Measurements from ENCODE around the gene ATXN2L.

The ATXN2L gene

DNA sequence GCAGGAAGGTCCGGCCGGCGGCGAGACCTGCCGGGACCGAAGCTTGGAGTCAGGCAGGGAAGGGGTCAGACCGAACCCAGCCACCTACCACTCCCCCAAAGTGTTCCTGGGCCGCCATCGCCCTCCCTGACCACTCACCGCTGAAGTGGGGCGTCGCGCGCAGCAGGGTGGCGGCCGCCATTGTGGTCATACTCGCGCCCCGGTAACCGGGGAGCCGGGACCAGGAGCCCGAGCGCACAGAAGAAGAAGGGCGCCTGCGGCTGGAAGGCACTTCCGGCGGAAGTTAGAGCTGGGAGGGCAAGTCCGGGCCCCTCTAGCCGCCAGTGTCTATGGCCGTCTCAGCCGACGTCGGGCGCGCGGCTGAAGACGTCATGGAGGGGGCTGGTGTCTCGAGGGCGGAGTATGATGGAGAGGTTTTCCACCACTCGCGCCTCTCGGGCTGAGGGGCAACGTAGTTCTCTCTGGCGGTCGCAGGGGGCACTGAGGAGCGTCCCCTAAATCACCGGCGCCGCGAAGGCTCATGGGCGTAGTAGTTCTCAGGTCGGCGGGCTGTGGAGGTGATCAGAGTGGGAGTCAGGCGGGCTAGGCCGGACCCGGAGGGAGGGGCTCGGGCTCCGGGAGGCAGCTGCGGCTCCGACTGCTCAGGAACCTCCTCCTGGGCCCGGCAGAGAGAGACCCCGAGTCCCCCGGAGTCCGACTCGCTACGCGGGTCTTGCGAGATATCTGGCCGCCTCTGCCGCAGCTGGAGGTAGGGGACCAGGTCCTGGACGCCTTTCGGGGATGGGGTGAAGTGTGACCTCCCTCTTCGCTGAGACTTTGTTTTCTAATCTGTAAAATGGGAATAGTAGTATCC is 23.5 kb downstream of the ATXN2L start, which contains the start of gene TUFM:
TSS of gene TUFM (minus strand) at position 269 of the 853 bp plus-strand sequence. CDS start at position 190, 79 bp downstream.
- peak; percentile 99 for DNase-seq (ENCODE audit: low read depth)
- TF ChIP-seq, protein P1, sequence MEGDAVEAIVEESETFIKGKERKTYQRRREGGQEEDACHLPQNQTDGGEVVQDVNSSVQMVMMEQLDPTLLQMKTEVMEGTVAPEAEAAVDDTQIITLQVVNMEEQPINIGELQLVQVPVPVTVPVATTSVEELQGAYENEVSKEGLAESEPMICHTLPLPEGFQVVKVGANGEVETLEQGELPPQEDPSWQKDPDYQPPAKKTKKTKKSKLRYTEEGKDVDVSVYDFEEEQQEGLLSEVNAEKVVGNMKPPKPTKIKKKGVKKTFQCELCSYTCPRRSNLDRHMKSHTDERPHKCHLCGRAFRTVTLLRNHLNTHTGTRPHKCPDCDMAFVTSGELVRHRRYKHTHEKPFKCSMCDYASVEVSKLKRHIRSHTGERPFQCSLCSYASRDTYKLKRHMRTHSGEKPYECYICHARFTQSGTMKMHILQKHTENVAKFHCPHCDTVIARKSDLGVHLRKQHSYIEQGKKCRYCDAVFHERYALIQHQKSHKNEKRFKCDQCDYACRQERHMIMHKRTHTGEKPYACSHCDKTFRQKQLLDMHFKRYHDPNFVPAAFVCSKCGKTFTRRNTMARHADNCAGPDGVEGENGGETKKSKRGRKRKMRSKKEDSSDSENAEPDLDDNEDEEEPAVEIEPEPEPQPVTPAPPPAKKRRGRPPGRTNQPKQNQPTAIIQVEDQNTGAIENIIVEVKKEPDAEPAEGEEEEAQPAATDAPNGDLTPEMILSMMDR (conservative IDR thresholded peaks at IDR 0.05; ENCODE audit: low read depth, low read length) = peak; percentile 67
- H3K4me3 ChIP-seq (ENCODE audit: low read depth, low read length) = peak within 1 kb of the TSS; percentile 94

DNA sequence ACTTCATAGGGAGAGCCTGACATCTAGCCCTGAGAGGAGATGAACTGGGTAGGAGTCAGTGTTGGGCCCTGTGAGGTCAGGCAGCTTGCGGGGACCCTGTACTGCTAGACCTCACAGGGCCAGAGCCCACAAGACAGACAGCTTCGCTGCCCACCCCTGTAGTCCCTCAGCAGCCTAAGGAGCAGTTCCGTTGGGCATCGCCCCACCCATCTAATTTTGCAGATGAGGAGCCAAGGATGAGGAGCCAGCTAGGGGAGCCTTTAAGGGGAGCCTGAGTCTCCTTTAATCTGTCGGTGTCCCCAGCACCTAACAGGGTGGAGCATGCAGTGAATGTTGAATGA is 24.1 kb downstream of the ATXN2L start:
- DNase-seq (ENCODE audit: low read depth) = no peak

DNA sequence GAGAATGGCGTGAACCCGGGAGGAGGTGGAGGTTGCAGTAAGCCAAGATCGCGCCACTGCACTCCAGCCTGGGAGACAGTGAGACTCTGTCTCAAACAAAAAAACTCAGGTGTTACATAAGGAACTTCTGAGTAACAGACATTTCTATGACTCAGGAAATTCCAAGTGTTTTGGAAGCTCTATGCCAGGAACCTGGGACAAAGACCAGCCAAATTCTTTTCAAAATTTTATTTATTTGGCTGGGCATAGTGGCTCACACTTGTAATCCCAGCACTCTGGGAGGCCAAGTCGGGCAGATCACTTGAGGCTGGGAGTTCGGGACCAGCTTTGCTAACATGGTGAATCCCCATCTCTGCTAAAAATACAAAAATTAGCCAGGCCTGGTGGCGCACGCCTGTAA is 35.6 kb downstream of the ATXN2L start:
- no peak for DNase-seq (ENCODE audit: low read depth)
- no peak overlapping the region for H3K4me3 ChIP-seq (ENCODE audit: low read depth, low read length)
- TF ChIP-seq, protein P1 (conservative IDR thresholded peaks at IDR 0.05; ENCODE audit: low read depth, low read length) = no peak

More for the DNA sequence above, 24.1 kb downstream of the ATXN2L start:
- TF ChIP-seq, protein P1 (conservative IDR thresholded peaks at IDR 0.05; ENCODE audit: low read depth, low read length) = no peak
- peak overlapping the region; percentile 94 for H3K4me3 ChIP-seq (ENCODE audit: low read depth, low read length)

DNA sequence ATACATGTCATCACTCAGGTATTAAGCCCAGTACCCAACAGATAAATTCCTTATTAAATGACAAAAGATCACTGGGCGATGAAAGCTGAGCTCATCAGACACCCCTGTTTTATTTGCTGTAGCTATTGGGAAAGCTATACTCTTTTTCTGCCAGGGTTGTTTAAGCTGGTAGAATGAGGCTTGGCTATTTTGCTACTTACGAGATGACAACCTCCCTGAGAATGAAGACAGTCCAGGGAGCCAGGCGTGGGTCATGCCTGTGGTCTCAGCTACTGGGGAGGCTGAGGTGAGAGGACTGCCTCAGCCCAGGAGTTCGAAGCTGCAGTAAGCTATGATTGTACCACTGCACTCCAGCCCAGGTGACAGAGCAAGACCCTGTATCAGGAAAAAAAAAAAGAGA is 36.5 kb downstream of the ATXN2L start:
- TF ChIP-seq, protein P1 (conservative IDR thresholded peaks at IDR 0.05; ENCODE audit: low read depth, low read length) = no peak
- no peak for DNase-seq (ENCODE audit: low read depth)
- H3K4me3 ChIP-seq (ENCODE audit: low read depth, low read length) = no peak overlapping the region

DNA sequence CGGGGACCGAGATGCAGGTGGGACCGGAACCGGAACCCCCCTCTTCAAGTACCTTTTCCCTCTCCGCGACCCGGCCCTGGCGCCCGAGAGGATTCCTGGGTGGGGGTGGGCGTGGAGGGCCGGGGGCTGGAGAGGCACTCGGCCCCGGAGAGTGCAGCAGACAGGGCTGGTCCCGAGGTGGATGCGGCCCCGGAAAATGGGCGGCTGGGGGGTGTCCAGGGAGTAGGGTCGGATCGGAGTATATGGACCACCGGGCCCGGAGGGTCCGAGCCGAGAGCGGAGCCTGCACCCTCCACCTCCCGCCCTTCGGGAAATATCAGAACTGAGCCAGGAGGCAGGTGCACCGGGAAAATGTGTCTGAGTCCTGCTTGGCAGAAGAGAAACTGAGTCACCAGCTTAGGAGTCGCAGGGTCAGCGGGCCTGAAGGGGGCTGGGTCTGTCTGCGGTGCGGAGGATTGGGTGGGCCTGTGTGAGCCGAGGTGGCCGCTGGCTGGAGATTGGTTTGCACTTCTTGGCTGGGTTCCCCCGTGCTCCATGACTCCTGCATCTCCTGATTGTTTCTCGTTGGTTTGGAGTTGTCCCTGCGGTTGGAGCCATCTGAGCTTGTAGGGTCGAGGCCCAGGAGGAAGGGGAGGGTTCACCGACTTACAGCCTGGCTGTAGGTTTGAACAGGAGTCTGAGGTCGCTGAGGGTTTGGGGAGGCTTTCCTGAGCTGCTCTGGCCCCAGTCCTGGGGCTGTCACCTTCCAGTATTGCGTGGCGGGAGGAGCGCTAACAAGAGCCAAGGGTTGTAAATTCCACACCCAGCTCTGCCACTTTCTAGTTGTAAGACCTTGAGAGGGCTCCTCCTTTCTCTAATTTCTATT is 41.4 kb downstream of the ATXN2L start:
- DNase-seq (ENCODE audit: low read depth) = peak; percentile 59
- H3K4me3 ChIP-seq (ENCODE audit: low read depth, low read length) = peak overlapping the region; percentile 77
- TF ChIP-seq, protein P1 (conservative IDR thresholded peaks at IDR 0.05; ENCODE audit: low read depth, low read length) = no peak

DNA sequence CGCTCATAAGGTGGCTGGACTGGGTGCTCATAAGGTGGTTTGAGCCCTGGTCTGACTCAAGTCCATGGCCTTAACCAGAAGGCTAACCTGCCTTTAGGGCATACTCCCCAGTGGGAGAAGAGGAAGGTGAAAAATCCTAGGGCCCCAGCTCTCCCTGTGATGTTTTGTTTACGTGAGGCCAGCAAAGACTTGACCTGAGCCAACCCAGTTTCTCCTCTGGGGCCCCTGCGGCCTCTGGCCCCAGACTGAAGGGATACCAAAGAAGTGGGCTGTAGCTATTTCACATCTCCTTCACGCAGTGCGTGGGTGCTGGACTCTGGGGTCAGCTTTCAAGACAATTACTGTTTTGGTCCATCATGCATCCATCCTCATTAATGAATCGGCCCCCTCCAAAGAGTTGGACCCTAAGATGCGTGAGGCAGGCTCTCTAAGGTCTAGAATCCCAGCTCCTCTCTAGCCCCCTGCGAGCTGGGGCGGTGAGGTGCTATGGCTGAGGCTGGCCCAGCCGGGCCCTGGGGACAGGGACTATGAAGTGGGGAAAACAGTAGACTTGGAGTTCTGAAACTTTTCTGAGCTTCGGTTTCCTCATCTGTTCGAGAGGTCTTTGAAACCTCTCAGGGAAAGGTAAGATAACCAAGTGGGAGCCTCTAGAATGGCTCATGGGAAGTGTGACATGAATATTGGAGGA is 42.3 kb downstream of the ATXN2L start:
- TF ChIP-seq, protein P1 (conservative IDR thresholded peaks at IDR 0.05; ENCODE audit: low read depth, low read length) = no peak
- no peak for DNase-seq (ENCODE audit: low read depth)
- H3K4me3 ChIP-seq (ENCODE audit: low read depth, low read length) = peak overlapping the region; percentile 77
